Endothelial cell of umbilical vein (primary cell): ENCODE results near the gene GLRX. TPM values are rescaled to one million over a fixed set of nuclear protein-coding genes. Genes with fewer than 3 reads are reported as not detected.

Source experiments
- BruUV-seq: library from RNA; stranded (reverse); fragments of 400-500 nt; replicated peaks from 2 replicates; lab custom pipeline; 2021; lab: Mats Ljungman, UMichigan
- CTCF ChIA-PET: fragments of 300-600, 350-600 bp; sonication (Branson Sonifier 250); formaldehyde crosslinking; loops from one replicate; lab custom pipeline; 2021; ENCODE audit warnings: antibody characterized with exemption, inconsistent platforms; lab: Charles Lee
- POLR2A ChIA-PET: fragments of 300-600, 350-600 bp; sonication (Branson Sonifier 250); formaldehyde crosslinking; loops from one replicate; lab custom pipeline; 2021; ENCODE audit warnings: antibody characterized with exemption, inconsistent platforms; lab: Charles Lee
- DNase-seq: peaks from one replicate; pipeline ENCODE4 v3.0.0-alpha.2; 2011; ENCODE audit warnings: low read depth, low spot score
- FAIRE-seq: peaks from 2 replicates; lab custom pipeline; 2011; peaks lifted over from hg19 to GRCh38; lab: Jason Lieb, UNC
- H2AFZ ChIP-seq: 2 replicates; pipeline ENCODE4 v1.6.0; 2012; ENCODE audit warnings: low read depth, low read length, control low read depth, inconsistent platforms
- H3K27ac ChIP-seq: 2 replicates; pipeline ENCODE4 v1.5.1; 2011; ENCODE audit warnings: low read depth, mild to moderate bottlenecking, control low read depth, low read length, moderate library complexity; ENCODE audit not compliant: insufficient read depth
- H3K27me3 ChIP-seq, 2 experiments: 2 replicates each; pipeline versions ENCODE4 v1.6.0 to v1.6.1; 2011; ENCODE audit warnings: low read length in 2 of 2, mixed read lengths in 1 of 2; ENCODE audit not compliant: control insufficient read depth in 2 of 2, insufficient read depth in 2 of 2
- H3K36me3 ChIP-seq, 2 experiments: 2 replicates in 1 of 2; 3 replicates in 1 of 2; pipeline ENCODE4 v1.5.1; 2011; ENCODE audit warnings: low read length in 2 of 2, mild to moderate bottlenecking in 1 of 2, moderate library complexity in 1 of 2; ENCODE audit not compliant: control insufficient read depth in 2 of 2, insufficient read depth in 2 of 2; ENCODE audit errors: extremely low read depth in 1 of 2
- H3K4me1 ChIP-seq: 3 replicates; pipeline ENCODE4 v1.5.1; 2011; ENCODE audit warnings: mild to moderate bottlenecking, low read length; ENCODE audit not compliant: control insufficient read depth, insufficient read depth; ENCODE audit errors: extremely low read depth
- H3K4me2 ChIP-seq: 2 replicates; pipeline ENCODE4 v1.6.1; 2011; ENCODE audit warnings: low read length, control low read depth, mixed read lengths; ENCODE audit not compliant: insufficient read depth
- H3K4me3 ChIP-seq, 3 experiments: fragments of 200-600 bp in 1 of 3; sonication (generic), shearing (Covaris generic) in 1 of 3; replicated peaks in 1 of 3; 2 replicates each; pipeline ENCODE4 v1.5.1; 2011 to 2016; ENCODE audit warnings: control low read depth in 3 of 3, low read length in 3 of 3, mild to moderate bottlenecking in 2 of 3, inconsistent platforms in 1 of 3, low read depth in 1 of 3, moderate library complexity in 1 of 3; ENCODE audit not compliant: insufficient read depth in 1 of 3
- H3K79me2 ChIP-seq: 2 replicates; pipeline ENCODE4 v1.6.0; 2012; ENCODE audit warnings: low read length, inconsistent platforms; ENCODE audit not compliant: control insufficient read depth, insufficient read depth
- H3K9ac ChIP-seq: replicated peaks from 2 replicates; pipeline ENCODE3; 2011; ENCODE audit warnings: low read length, control low read depth; ENCODE audit not compliant: insufficient read depth; ENCODE audit errors: extremely low read depth
- H3K9me1 ChIP-seq: replicated peaks from 3 replicates; pipeline ENCODE4 v1.6.0; 2011; ENCODE audit warnings: mild to moderate bottlenecking, low read length; ENCODE audit not compliant: control insufficient read depth, insufficient read depth; ENCODE audit errors: extremely low read depth
- H3K9me3 ChIP-seq: replicated peaks from 2 replicates; pipeline ENCODE4 v1.5.1; 2012; ENCODE audit warnings: low read length, inconsistent platforms; ENCODE audit not compliant: control insufficient read depth, insufficient read depth
- H4K20me1 ChIP-seq: replicated peaks from 2 replicates; pipeline ENCODE3; 2011; ENCODE audit warnings: mild to moderate bottlenecking, low read length; ENCODE audit not compliant: control insufficient read depth, insufficient read depth; ENCODE audit errors: extremely low read depth
- EZH2 ChIP-seq: IDR thresholded peaks from 2 replicates; pipeline ENCODE4 v1.6.1; 2012; ENCODE audit warnings: borderline replicate concordance, low read depth, mild to moderate bottlenecking, moderate library complexity, low read length, inconsistent platforms; ENCODE audit not compliant: severe bottlenecking
- FOS ChIP-seq: IDR thresholded peaks from 2 replicates; pipeline ENCODE4 v1.6.1; 2011; ENCODE audit warnings: mild to moderate bottlenecking, low read length, moderate library complexity, borderline replicate concordance; ENCODE audit not compliant: insufficient read depth
- GATA2 ChIP-seq: IDR thresholded peaks from 2 replicates; pipeline ENCODE4 v1.7.0; 2011; ENCODE audit warnings: low read depth, mild to moderate bottlenecking, moderate library complexity, mixed read lengths, low read length; ENCODE audit not compliant: insufficient read length, insufficient read depth
- JUN ChIP-seq: IDR thresholded peaks from 2 replicates; pipeline ENCODE4 v1.6.1; 2011; ENCODE audit warnings: borderline replicate concordance, low read depth; ENCODE audit not compliant: insufficient read length, insufficient read depth
- MYC ChIP-seq: IDR thresholded peaks from one replicate; pipeline ENCODE4 v1.6.1; 2011; ENCODE audit warnings: mild to moderate bottlenecking, low read depth, low read length
- POLR2A ChIP-seq: IDR thresholded peaks from 2 replicates; pipeline ENCODE4 v1.6.1; 2012; ENCODE audit warnings: low read depth, mild to moderate bottlenecking, control low read depth, low read length
- POLR2AphosphoS5 ChIP-seq: IDR thresholded peaks from 2 replicates; pipeline ENCODE4 v1.6.1; 2012; ENCODE audit warnings: low read depth, mild to moderate bottlenecking, control low read depth, low read length, moderate library complexity; ENCODE audit not compliant: insufficient read depth
- dilution Hi-C: fragments of 300-500 bp; cut with MboI; formaldehyde crosslinking; loops from one replicate; pipeline ENCODE4 v1.15.0; 2019; ENCODE audit warnings: low sequenced_read_pairs; ENCODE audit not compliant: extremely low pct_ligation_motif_present
- intact Hi-C: fragments of 100-400 bp; cut with micrococcal nuclease; formaldehyde crosslinking; loops from one replicate; pipeline ENCODE4 v1.10.0; 2022
- polyA plus RNA-seq, 4 experiments: library from polyadenylated mRNA; depleted of rRNA in 3 of 4; stranded (reverse) in 3 of 4; unstranded in 1 of 4; fragments of >200 nt; gene quantifications; 2 replicates each; pipeline versions ENCODE4 v1.2.1 to v1.2.3, GENCODE V29; 2011 to 2012; ENCODE audit warnings: missing spikeins in 1 of 4
- total RNA-seq: library from RNA; stranded (reverse); gene quantifications from 2 replicates; pipeline ENCODE4 v1.2.3, GENCODE V29; 2021
- TF ChIP-seq, protein P1 (sequence below), 2 donors: IDR thresholded peaks; 1 replicate in 1 of 2; 2 replicates in 1 of 2; pipeline ENCODE4 v1.5.1; 2011; ENCODE audit warnings: low read length in 2 of 2, mild to moderate bottlenecking in 2 of 2, moderate library complexity in 2 of 2, control low read depth in 1 of 2, inconsistent platforms in 1 of 2, low read depth in 1 of 2; ENCODE audit not compliant: insufficient read depth in 1 of 2; ENCODE audit errors: extremely low read depth in 1 of 2
- TF ChIP-seq, protein P2 (sequence below): IDR thresholded peaks from 2 replicates; pipeline ENCODE4 v1.6.1; 2011; ENCODE audit not compliant: insufficient read depth, insufficient read length

The GLRX gene
- total and polyA plus RNA-seq, 2 donors (not counting 3 experiments of a cell fraction or from before 2014, with no cell fraction given), result 14.2 to 40.3 TPM

DNA sequence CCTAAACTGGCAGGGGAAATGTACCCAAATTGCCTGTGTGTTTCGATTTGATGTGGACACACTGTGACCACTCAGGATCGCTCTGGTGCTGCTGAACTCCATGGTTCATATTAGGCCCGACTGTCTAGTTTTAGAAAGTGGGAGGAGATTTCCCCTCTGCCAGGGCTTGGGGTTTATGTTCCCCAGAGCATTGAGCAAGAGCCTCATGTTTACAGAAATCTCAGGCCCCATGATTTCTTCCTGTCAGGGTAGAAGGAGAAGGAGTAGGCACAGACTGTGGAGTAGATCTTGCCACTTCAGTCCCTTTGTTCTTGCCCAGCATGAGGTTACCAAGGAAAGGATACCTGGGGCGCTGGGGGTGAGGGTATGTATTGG is 40.8 kb upstream of the GLRX start:
- Histone ChIP-seq H3K27me3 (no peaks in the 10 kb centered on the region), H3K79me2 (no peaks in the 10 kb centered on the region), H3K4me3 (no peak overlapping the region), H3K9me1 (no peaks in the 10 kb centered on the region), H3K36me3 (no peaks in the 10 kb centered on the region), H3K4me1 (peaks cover 44% of the 10 kb centered on the region), H4K20me1 (no peaks in the 10 kb centered on the region), H3K9me3 (no peaks in the 10 kb centered on the region), H3K27ac (no peak overlapping the region), H2AFZ (no peak overlapping the region), H3K9ac (no peak overlapping the region), H3K4me2 (no peak overlapping the region)
- DNase-seq (no peak), FAIRE-seq (no peak)
- BruUV-seq, result no TSS peak
- POLR2A ChIA-PET, result no interaction called here
- CTCF ChIA-PET, result interaction anchor here (0.8 to 6.9 kb wide), 3 partner anchors 11 to 473 kb away, joined by 3 to 73 read pairs (median 3); no protein-coding TSS in a partner anchor
- intact Hi-C loops, result loop anchor here (5.0 kb wide), 1 partner anchor 719 kb away; no protein-coding TSS in a partner anchor
- dilution Hi-C loops, result no loop called here
- TF ChIP-seq, protein P1, sequence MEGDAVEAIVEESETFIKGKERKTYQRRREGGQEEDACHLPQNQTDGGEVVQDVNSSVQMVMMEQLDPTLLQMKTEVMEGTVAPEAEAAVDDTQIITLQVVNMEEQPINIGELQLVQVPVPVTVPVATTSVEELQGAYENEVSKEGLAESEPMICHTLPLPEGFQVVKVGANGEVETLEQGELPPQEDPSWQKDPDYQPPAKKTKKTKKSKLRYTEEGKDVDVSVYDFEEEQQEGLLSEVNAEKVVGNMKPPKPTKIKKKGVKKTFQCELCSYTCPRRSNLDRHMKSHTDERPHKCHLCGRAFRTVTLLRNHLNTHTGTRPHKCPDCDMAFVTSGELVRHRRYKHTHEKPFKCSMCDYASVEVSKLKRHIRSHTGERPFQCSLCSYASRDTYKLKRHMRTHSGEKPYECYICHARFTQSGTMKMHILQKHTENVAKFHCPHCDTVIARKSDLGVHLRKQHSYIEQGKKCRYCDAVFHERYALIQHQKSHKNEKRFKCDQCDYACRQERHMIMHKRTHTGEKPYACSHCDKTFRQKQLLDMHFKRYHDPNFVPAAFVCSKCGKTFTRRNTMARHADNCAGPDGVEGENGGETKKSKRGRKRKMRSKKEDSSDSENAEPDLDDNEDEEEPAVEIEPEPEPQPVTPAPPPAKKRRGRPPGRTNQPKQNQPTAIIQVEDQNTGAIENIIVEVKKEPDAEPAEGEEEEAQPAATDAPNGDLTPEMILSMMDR (IDR thresholded peaks at IDR 0.05; ENCODE audit: extremely low read depth in 1 of 2, insufficient read depth in 1 of 2, low read depth in 1 of 2, low read length in 2 of 2), result no peak
- TF ChIP-seq JUN, result no peak
- TF ChIP-seq GATA2, result no peak
- TF ChIP-seq, protein P2, sequence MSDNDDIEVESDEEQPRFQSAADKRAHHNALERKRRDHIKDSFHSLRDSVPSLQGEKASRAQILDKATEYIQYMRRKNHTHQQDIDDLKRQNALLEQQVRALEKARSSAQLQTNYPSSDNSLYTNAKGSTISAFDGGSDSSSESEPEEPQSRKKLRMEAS, result no peak
- TF ChIP-seq EZH2, result no peak
- no peak for TF ChIP-seq POLR2A
- TF ChIP-seq POLR2AphosphoS5, result no peak
- TF ChIP-seq FOS, result no peak
- TF ChIP-seq MYC, result no peak
